ENCODE data around the gene CCDC27.

- TF ChIP-seq, protein P1, sequence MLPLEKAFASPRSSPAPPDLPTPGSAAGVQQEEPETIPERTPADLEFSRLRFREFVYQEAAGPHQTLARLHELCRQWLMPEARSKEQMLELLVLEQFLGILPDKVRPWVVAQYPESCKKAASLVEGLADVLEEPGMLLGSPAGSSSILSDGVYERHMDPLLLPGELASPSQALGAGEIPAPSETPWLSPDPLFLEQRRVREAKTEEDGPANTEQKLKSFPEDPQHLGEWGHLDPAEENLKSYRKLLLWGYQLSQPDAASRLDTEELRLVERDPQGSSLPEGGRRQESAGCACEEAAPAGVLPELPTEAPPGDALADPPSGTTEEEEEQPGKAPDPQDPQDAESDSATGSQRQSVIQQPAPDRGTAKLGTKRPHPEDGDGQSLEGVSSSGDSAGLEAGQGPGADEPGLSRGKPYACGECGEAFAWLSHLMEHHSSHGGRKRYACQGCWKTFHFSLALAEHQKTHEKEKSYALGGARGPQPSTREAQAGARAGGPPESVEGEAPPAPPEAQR (CRISPR knock-in tag; IDR thresholded peaks at IDR 0.05) = no peak
- TF ChIP-seq, protein P2, sequence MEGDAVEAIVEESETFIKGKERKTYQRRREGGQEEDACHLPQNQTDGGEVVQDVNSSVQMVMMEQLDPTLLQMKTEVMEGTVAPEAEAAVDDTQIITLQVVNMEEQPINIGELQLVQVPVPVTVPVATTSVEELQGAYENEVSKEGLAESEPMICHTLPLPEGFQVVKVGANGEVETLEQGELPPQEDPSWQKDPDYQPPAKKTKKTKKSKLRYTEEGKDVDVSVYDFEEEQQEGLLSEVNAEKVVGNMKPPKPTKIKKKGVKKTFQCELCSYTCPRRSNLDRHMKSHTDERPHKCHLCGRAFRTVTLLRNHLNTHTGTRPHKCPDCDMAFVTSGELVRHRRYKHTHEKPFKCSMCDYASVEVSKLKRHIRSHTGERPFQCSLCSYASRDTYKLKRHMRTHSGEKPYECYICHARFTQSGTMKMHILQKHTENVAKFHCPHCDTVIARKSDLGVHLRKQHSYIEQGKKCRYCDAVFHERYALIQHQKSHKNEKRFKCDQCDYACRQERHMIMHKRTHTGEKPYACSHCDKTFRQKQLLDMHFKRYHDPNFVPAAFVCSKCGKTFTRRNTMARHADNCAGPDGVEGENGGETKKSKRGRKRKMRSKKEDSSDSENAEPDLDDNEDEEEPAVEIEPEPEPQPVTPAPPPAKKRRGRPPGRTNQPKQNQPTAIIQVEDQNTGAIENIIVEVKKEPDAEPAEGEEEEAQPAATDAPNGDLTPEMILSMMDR (IDR thresholded peaks at IDR 0.05) = no peak
- TF ChIP-seq, protein P3, sequence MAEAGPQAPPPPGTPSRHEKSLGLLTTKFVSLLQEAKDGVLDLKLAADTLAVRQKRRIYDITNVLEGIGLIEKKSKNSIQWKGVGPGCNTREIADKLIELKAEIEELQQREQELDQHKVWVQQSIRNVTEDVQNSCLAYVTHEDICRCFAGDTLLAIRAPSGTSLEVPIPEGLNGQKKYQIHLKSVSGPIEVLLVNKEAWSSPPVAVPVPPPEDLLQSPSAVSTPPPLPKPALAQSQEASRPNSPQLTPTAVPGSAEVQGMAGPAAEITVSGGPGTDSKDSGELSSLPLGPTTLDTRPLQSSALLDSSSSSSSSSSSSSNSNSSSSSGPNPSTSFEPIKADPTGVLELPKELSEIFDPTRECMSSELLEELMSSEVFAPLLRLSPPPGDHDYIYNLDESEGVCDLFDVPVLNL (CRISPR knock-in tag; IDR thresholded peaks at IDR 0.05; ENCODE audit: borderline replicate concordance, low read depth) = no peak
- TF ChIP-seq, protein P4, sequence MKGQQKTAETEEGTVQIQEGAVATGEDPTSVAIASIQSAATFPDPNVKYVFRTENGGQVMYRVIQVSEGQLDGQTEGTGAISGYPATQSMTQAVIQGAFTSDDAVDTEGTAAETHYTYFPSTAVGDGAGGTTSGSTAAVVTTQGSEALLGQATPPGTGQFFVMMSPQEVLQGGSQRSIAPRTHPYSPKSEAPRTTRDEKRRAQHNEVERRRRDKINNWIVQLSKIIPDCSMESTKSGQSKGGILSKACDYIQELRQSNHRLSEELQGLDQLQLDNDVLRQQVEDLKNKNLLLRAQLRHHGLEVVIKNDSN (CRISPR knock-in tag; IDR thresholded peaks at IDR 0.05) = no peak
- TF ChIP-seq SMAD3 (CRISPR knock-in tag; IDR thresholded peaks at IDR 0.05; ENCODE audit: borderline replicate concordance) (no peak), ZMAT4 (CRISPR knock-in tag; IDR thresholded peaks at IDR 0.05) (no peak), NR3C1 (CRISPR knock-in tag; conservative IDR thresholded peaks at IDR 0.05; ENCODE audit: low read depth) (no peak)
Observed at GRCh38 chr1:3735027-3735681, 17.1 kb upstream of the CCDC27 start.
